ENCODE measurements around the gene RAP1GAP2.

GRCh38 chr17:2935632-2936031 is 139.4 kb downstream of the RAP1GAP2 start:
- no peak for TF ChIP-seq CTCF (IDR thresholded peaks at IDR 0.05; ENCODE audit: low read length)
- no peak for TF ChIP-seq EZH2 (IDR thresholded peaks at IDR 0.05; ENCODE audit: borderline replicate concordance, low read length)

All from OCI-LY1 (cell line).